ENCODE measurements around the gene MAP3K20. TPM values are rescaled to one million over a fixed set of nuclear protein-coding genes. Genes with fewer than 3 reads are reported as not detected.

Gene MAP3K20
- total and polyA plus RNA-seq, 2 of the 8 experiments (the other 6 are each of a cell fraction or from before 2014, with no cell fraction given): 3.1 to 11.1 TPM

DNA sequence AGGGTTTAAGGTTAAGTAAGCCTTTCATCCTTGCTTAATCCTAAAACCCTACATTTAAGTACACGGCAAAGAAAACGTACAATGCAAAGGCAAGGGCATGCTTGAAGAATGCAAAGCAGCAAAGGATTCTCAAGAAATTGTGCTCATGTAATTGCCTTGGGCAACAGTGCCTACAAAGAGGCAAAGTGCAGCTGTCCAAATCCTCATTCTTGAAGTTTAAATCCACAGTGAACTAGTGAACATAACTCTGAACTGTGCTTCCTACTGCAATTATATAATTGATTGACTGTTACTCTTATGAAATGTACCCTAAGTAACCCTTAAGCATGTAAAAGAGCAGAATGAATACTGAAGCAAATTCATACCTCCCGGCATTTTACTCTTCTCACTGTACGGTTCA lies 85.4 kb downstream of the MAP3K20 start:
- Histone ChIP-seq H3K23me2 (ENCODE audit: low read depth, low read length) (no peaks in the 10 kb centered on the region), H3K9ac (replicated peaks in 1 of 4; ENCODE audit: extremely low read depth in 1 of 4, low read depth in 3 of 4, low read length in 3 of 4) (no peak overlapping the region), H3K23ac (ENCODE audit: insufficient read length) (no peak overlapping the region), H2AK5ac (ENCODE audit: low read depth, low read length) (no peak overlapping the region), H3K27me3 (replicated peaks in 1 of 4; ENCODE audit: control insufficient read depth in 3 of 4, extremely low read depth in 1 of 4, insufficient read depth in 3 of 4, low read length in 3 of 4) (no peaks in the 10 kb centered on the region), H3K36me3 (ENCODE audit: control insufficient read depth in 2 of 4, insufficient read depth in 4 of 4, low read length in 3 of 4) (no peaks in the 10 kb centered on the region), H3K9me3 (ENCODE audit: insufficient read depth in 2 of 2, low read depth in 1 of 2, low read length in 1 of 2) (peaks cover 9 to 13% of the 10 kb centered on the region in 2 experiments), H2BK20ac (ENCODE audit: low read length) (no peak overlapping the region), H3K27ac (ENCODE audit: low read depth, low read length) (no peak overlapping the region), H2AFZ (ENCODE audit: low read length) (no peak overlapping the region), H4K20me1 (replicated peaks in 1 of 2; ENCODE audit: control insufficient read depth in 1 of 2, insufficient read depth in 2 of 2, low read length in 2 of 2) (no peaks in the 10 kb centered on the region), H3K4me1 (replicated peaks in 1 of 4; ENCODE audit: control insufficient read depth in 3 of 4, insufficient read depth in 4 of 4, low read length in 3 of 4) (no peaks in the 10 kb centered on the region), H4K91ac (replicated peaks; ENCODE audit: insufficient read length, low read length) (no peak overlapping the region), H3K79me1 (ENCODE audit: low read depth, low read length) (no peaks in the 10 kb centered on the region), H4K5ac (ENCODE audit: insufficient read length, low read depth, low read length) (no peak overlapping the region), H4K8ac (ENCODE audit: extremely low read depth, insufficient read depth, low read length) (no peak overlapping the region), H2BK120ac (replicated peaks; ENCODE audit: low read depth, low read length) (no peak overlapping the region), H3K14ac (ENCODE audit: insufficient read length) (no peak overlapping the region), H3K79me2 (ENCODE audit: control insufficient read depth in 1 of 2, insufficient read depth in 2 of 2, low read length in 2 of 2) (no peaks in the 10 kb centered on the region), H3K18ac (ENCODE audit: extremely low read depth, low read length) (no peak overlapping the region), H2BK15ac (ENCODE audit: low read length) (no peak overlapping the region), H2BK5ac (ENCODE audit: low read depth, low read length) (no peak overlapping the region), H3K4me2 (ENCODE audit: insufficient read depth in 1 of 2, low read depth in 2 of 2, low read length in 2 of 2) (no peak overlapping the region), H3K4ac (replicated peaks; ENCODE audit: insufficient read length, low read depth, low read length) (no peak overlapping the region), H3K4me3 (ENCODE audit: extremely low read depth in 1 of 4, insufficient read depth in 2 of 4, low read depth in 3 of 4, low read length in 4 of 4) (no peak overlapping the region), H3K56ac (replicated peaks; ENCODE audit: insufficient read length, low read depth, low read length) (no peak overlapping the region), H2BK12ac (ENCODE audit: low read depth, low read length) (no peak overlapping the region)
- TF ChIP-seq FOSL1 (IDR thresholded peaks at IDR 0.05; ENCODE audit: insufficient read depth, low read depth, low read length) (no peak), RBBP5 (IDR thresholded peaks at IDR 0.05; ENCODE audit: borderline replicate concordance, low read depth, low read length) (no peak), TBP (IDR thresholded peaks at IDR 0.05; ENCODE audit: low read depth, low read length) (no peak), SIRT6 (IDR thresholded peaks at IDR 0.05; ENCODE audit: low read length) (no peak), SRF (IDR thresholded peaks at IDR 0.05; ENCODE audit: low read depth, low read length) (no peak)
- POLR2A ChIA-PET (ENCODE audit: partially characterized antibody): interaction anchor here (0.9 kb wide), 1 partner anchor 9 kb away, joined by 3 read pairs; no protein-coding TSS in a partner anchor
- CTCF ChIA-PET (ENCODE audit: partially characterized antibody): interaction anchor here (0.8 to 1.3 kb wide), 3 partner anchors 12 to 23 kb away, joined by 3 to 5 read pairs (median 3); no protein-coding TSS in a partner anchor
- 85% methylated on average over 4 of the region's 4 CpGs; no CpG with 5 or more reads in 1 of the 2 experiments for WGBS, 2 experiments (ENCODE audit: extremely low coverage in 1 of 2, insufficient coverage in 1 of 2, insufficient read length in 1 of 2, insufficient replicate concordance in 2 of 2, low coverage in 1 of 2, low lambda C conversion rate in 2 of 2, missing lambda C conversion rate in 1 of 2)
- FAIRE-seq (no peak), DNase-seq (ENCODE audit: low read depth in 1 of 2, low spot score in 2 of 2) (no peak)

All from H1 (cell line).